ENCODE measurements around the gene GSX1.

The GSX1 gene

GRCh38 chr13:27751953-27752532 is 40.2 kb upstream of the GSX1 start:
- H2AK5ac ChIP-seq (ENCODE audit: low read length, severe bottlenecking) = no peak overlapping the region
- H4K8ac ChIP-seq (ENCODE audit: low read length) = no peak overlapping the region
- H2AFZ ChIP-seq (ENCODE audit: low read depth, low read length) = no peak overlapping the region
- H3K79me1 ChIP-seq (replicated peaks; ENCODE audit: low read length, poor library complexity, severe bottlenecking) = no peaks in the 10 kb centered on the region
- no peak for DNase-seq
- H3K27ac ChIP-seq (ENCODE audit: low read length, poor library complexity, severe bottlenecking) = no peak overlapping the region
- no peak overlapping the region for H3K4me3 ChIP-seq (ENCODE audit: insufficient read depth in 1 of 2, low read depth in 1 of 2, low read length in 2 of 2)
- H2BK15ac ChIP-seq (ENCODE audit: low read depth, poor library complexity, severe bottlenecking) = no peak overlapping the region
- H3K18ac ChIP-seq (ENCODE audit: low read depth in 1 of 2, low read length in 2 of 2) = no peak overlapping the region
- H2BK5ac ChIP-seq (ENCODE audit: low read depth, low read length, poor library complexity, severe bottlenecking) = no peak overlapping the region
- H3K14ac ChIP-seq (ENCODE audit: low read length in 2 of 2) = no peak overlapping the region
- H3K4me2 ChIP-seq (ENCODE audit: low read length, poor library complexity, severe bottlenecking) = no peak overlapping the region
- peaks cover 0 to 3% of the 10 kb centered on the region in 2 experiments for H3K27me3 ChIP-seq (ENCODE audit: control insufficient read depth in 1 of 2, insufficient read depth in 1 of 2, low read length in 2 of 2)
- H3K4ac ChIP-seq (ENCODE audit: low read depth in 1 of 2, low read length in 2 of 2) = no peak overlapping the region
- no peaks in the 10 kb centered on the region for H3K36me3 ChIP-seq (ENCODE audit: control insufficient read depth in 1 of 2, insufficient read depth in 2 of 2, low read depth in 1 of 2, low read length in 2 of 2)
- no peak overlapping the region for H4K91ac ChIP-seq (ENCODE audit: low read length)
- H3K23ac ChIP-seq (ENCODE audit: low read length in 2 of 2) = no peak overlapping the region
- no peaks in the 10 kb centered on the region for H3K4me1 ChIP-seq (ENCODE audit: control insufficient read depth, insufficient read depth, low read depth, low read length)
- peaks cover 10% of the 10 kb centered on the region for H3K9me3 ChIP-seq (ENCODE audit: control insufficient read depth, low read length)
- no peak overlapping the region for H2BK12ac ChIP-seq (ENCODE audit: low read length in 2 of 2)
- H3K9ac ChIP-seq (ENCODE audit: low read length) = no peak overlapping the region
- 36% methylated on average over 3 of the region's 4 CpGs for WGBS
- H2BK120ac ChIP-seq (ENCODE audit: low read depth, low read length) = no peak overlapping the region

- H2BK120ac ChIP-seq (ENCODE audit: low read depth, low read length) = no peak overlapping the region
- no peaks in the 10 kb centered on the region for H3K9me3 ChIP-seq (ENCODE audit: control insufficient read depth, low read length)
- H3K4me3 ChIP-seq (ENCODE audit: insufficient read depth in 1 of 2, low read depth in 1 of 2, low read length in 2 of 2) = no peak overlapping the region
- no peak overlapping the region for H2BK12ac ChIP-seq (ENCODE audit: low read length in 2 of 2)
- H3K9ac ChIP-seq (ENCODE audit: low read length) = no peak overlapping the region
- peaks cover 2% of the 10 kb centered on the region for H3K4me1 ChIP-seq (ENCODE audit: control insufficient read depth, insufficient read depth, low read depth, low read length)
- H4K8ac ChIP-seq (ENCODE audit: low read length) = no peak overlapping the region
- no peaks in the 10 kb centered on the region for H3K36me3 ChIP-seq (ENCODE audit: control insufficient read depth in 1 of 2, insufficient read depth in 2 of 2, low read depth in 1 of 2, low read length in 2 of 2)
- H2AK5ac ChIP-seq (ENCODE audit: low read length, severe bottlenecking) = no peak overlapping the region
- no peak overlapping the region for H3K27ac ChIP-seq (ENCODE audit: low read length, poor library complexity, severe bottlenecking)
- H3K14ac ChIP-seq (ENCODE audit: low read length in 2 of 2) = no peak overlapping the region
- H3K4ac ChIP-seq (ENCODE audit: low read depth in 1 of 2, low read length in 2 of 2) = no peak overlapping the region
- no peak overlapping the region for H2BK5ac ChIP-seq (ENCODE audit: low read depth, low read length, poor library complexity, severe bottlenecking)
- H2AFZ ChIP-seq (ENCODE audit: low read depth, low read length) = no peak overlapping the region
- H3K27me3 ChIP-seq (ENCODE audit: control insufficient read depth in 1 of 2, insufficient read depth in 1 of 2, low read length in 2 of 2) = peaks cover 6 to 19% of the 10 kb centered on the region in 2 experiments
- no peak overlapping the region for H3K23ac ChIP-seq (ENCODE audit: low read length in 2 of 2)
- WGBS = 68% methylated on average over 9 of the region's 9 CpGs
- H3K4me2 ChIP-seq (ENCODE audit: low read length, poor library complexity, severe bottlenecking) = no peak overlapping the region
- no peak overlapping the region for H3K18ac ChIP-seq (ENCODE audit: low read depth in 1 of 2, low read length in 2 of 2)
- H2BK15ac ChIP-seq (ENCODE audit: low read depth, poor library complexity, severe bottlenecking) = no peak overlapping the region
- H4K91ac ChIP-seq (ENCODE audit: low read length) = no peak overlapping the region
- no peak for DNase-seq
- H3K79me1 ChIP-seq (replicated peaks; ENCODE audit: low read length, poor library complexity, severe bottlenecking) = no peaks in the 10 kb centered on the region
Measured at GRCh38 chr13:27765650-27766049, 26.6 kb upstream of the GSX1 start.

- Histone ChIP-seq H3K14ac (ENCODE audit: low read length in 2 of 2) (no peak overlapping the region), H3K36me3 (ENCODE audit: control insufficient read depth in 1 of 2, insufficient read depth in 2 of 2, low read depth in 1 of 2, low read length in 2 of 2) (no peaks in the 10 kb centered on the region), H2AK5ac (ENCODE audit: low read length, severe bottlenecking) (no peak overlapping the region), H2BK12ac (ENCODE audit: low read length in 2 of 2) (no peak overlapping the region), H3K18ac (ENCODE audit: low read depth in 1 of 2, low read length in 2 of 2) (no peak overlapping the region), H4K91ac (ENCODE audit: low read length) (no peak overlapping the region), H3K4ac (ENCODE audit: low read depth in 1 of 2, low read length in 2 of 2) (no peak overlapping the region), H3K4me1 (ENCODE audit: control insufficient read depth, insufficient read depth, low read depth, low read length) (no peaks in the 10 kb centered on the region), H2BK120ac (ENCODE audit: low read depth, low read length) (no peak overlapping the region), H3K23ac (ENCODE audit: low read length in 2 of 2) (no peak overlapping the region), H3K9ac (ENCODE audit: low read length) (no peak overlapping the region), H3K4me2 (ENCODE audit: low read length, poor library complexity, severe bottlenecking) (no peak overlapping the region), H3K4me3 (ENCODE audit: insufficient read depth in 1 of 2, low read depth in 1 of 2, low read length in 2 of 2) (no peak overlapping the region), H2BK5ac (ENCODE audit: low read depth, low read length, poor library complexity, severe bottlenecking) (no peak overlapping the region), H3K79me1 (replicated peaks; ENCODE audit: low read length, poor library complexity, severe bottlenecking) (no peaks in the 10 kb centered on the region), H3K9me3 (ENCODE audit: control insufficient read depth, low read length) (no peaks in the 10 kb centered on the region), H3K27ac (ENCODE audit: low read length, poor library complexity, severe bottlenecking) (no peak overlapping the region), H2BK15ac (ENCODE audit: low read depth, poor library complexity, severe bottlenecking) (no peak overlapping the region), H3K27me3 (ENCODE audit: control insufficient read depth in 1 of 2, insufficient read depth in 1 of 2, low read length in 2 of 2) (peaks cover 6 to 53% of the 10 kb centered on the region in 2 experiments), H4K8ac (ENCODE audit: low read length) (no peak overlapping the region), H2AFZ (ENCODE audit: low read depth, low read length) (no peak overlapping the region)
- DNase-seq = no peak
- WGBS = 16% methylated on average over 3 of the region's 3 CpGs
Measured at GRCh38 chr13:27770809-27771208, 21.5 kb upstream of the GSX1 start.

- H3K36me3 ChIP-seq (ENCODE audit: control insufficient read depth in 1 of 2, insufficient read depth in 2 of 2, low read depth in 1 of 2, low read length in 2 of 2) = no peaks in the 10 kb centered on the region
- H3K9ac ChIP-seq (ENCODE audit: low read length) = no peak overlapping the region
- no peak overlapping the region for H4K8ac ChIP-seq (ENCODE audit: low read length)
- H3K4ac ChIP-seq (ENCODE audit: low read depth in 1 of 2, low read length in 2 of 2) = no peak overlapping the region
- no peaks in the 10 kb centered on the region for H3K9me3 ChIP-seq (ENCODE audit: control insufficient read depth, low read length)
- no peak overlapping the region for H2BK15ac ChIP-seq (ENCODE audit: low read depth, poor library complexity, severe bottlenecking)
- H4K91ac ChIP-seq (ENCODE audit: low read length) = no peak overlapping the region
- peaks cover 11 to 69% of the 10 kb centered on the region in 2 experiments for H3K27me3 ChIP-seq (ENCODE audit: control insufficient read depth in 1 of 2, insufficient read depth in 1 of 2, low read length in 2 of 2)
- H3K27ac ChIP-seq (ENCODE audit: low read length, poor library complexity, severe bottlenecking) = no peak overlapping the region
- H3K23ac ChIP-seq (ENCODE audit: low read length in 2 of 2) = no peak overlapping the region
- H3K14ac ChIP-seq (ENCODE audit: low read length in 2 of 2) = no peak overlapping the region
- H3K79me1 ChIP-seq (replicated peaks; ENCODE audit: low read length, poor library complexity, severe bottlenecking) = no peaks in the 10 kb centered on the region
- 84% methylated on average over 14 of the region's 14 CpGs for WGBS
- no peak overlapping the region for H2BK5ac ChIP-seq (ENCODE audit: low read depth, low read length, poor library complexity, severe bottlenecking)
- no peak overlapping the region for H3K4me3 ChIP-seq (ENCODE audit: insufficient read depth in 1 of 2, low read depth in 1 of 2, low read length in 2 of 2)
- no peak for DNase-seq
- H3K4me1 ChIP-seq (ENCODE audit: control insufficient read depth, insufficient read depth, low read depth, low read length) = no peaks in the 10 kb centered on the region
- H2AFZ ChIP-seq (ENCODE audit: low read depth, low read length) = no peak overlapping the region
- no peak overlapping the region for H2BK120ac ChIP-seq (ENCODE audit: low read depth, low read length)
- H3K4me2 ChIP-seq (ENCODE audit: low read length, poor library complexity, severe bottlenecking) = no peak overlapping the region
- no peak overlapping the region for H2AK5ac ChIP-seq (ENCODE audit: low read length, severe bottlenecking)
- H3K18ac ChIP-seq (ENCODE audit: low read depth in 1 of 2, low read length in 2 of 2) = no peak overlapping the region
- H2BK12ac ChIP-seq (ENCODE audit: low read length in 2 of 2) = no peak overlapping the region
Measured at GRCh38 chr13:27772651-27773425, 19.4 kb upstream of the GSX1 start.

Data from mesenchymal stem cell (in vitro differentiated cells and primary cell).